ENCODE data around the gene LSM3. TPM values are rescaled to one million over a fixed set of nuclear protein-coding genes. Genes with fewer than 3 reads are reported as not detected.

The LSM3 gene
- total and polyA plus RNA-seq, 2 of the 4 experiments (the other 2 are of a cell fraction), result 3.4 to 11.5 TPM

GRCh38 chr3:14208977-14209394, 30.4 kb downstream of the LSM3 start:
- Histone ChIP-seq H4K5ac (ENCODE audit: low read depth, low read length) (peak overlapping the region; percentile 93), H2BK15ac (ENCODE audit: low read depth, low read length) (peak overlapping the region; percentile 80; the same call in 2 of the 3 replicates), H3K9me1 (ENCODE audit: insufficient read depth, low read length) (peaks cover 32% of the 10 kb centered on the region), H3K4ac (ENCODE audit: low read depth, low read length) (peak overlapping the region; percentile 99), H3K9me3 (ENCODE audit: control insufficient read depth, insufficient read depth, low read length) (no peaks in the 10 kb centered on the region), H3K4me3 (ENCODE audit: insufficient read depth, low read depth, low read length) (no peak overlapping the region), H3K36me3 (ENCODE audit: control insufficient read depth, insufficient read depth, low read length) (no peaks in the 10 kb centered on the region), H3K4me2 (ENCODE audit: low read depth, low read length) (peak overlapping the region; percentile 63), H2BK5ac (ENCODE audit: low read depth, low read length, poor library complexity, severe bottlenecking) (peak overlapping the region; percentile 97), H4K20me1 (ENCODE audit: insufficient read depth, low read length) (no peaks in the 10 kb centered on the region), H4K91ac (ENCODE audit: insufficient read depth, low read depth, low read length) (peak overlapping the region; percentile 98), H3K4me1 (ENCODE audit: control insufficient read depth, insufficient read depth, low read length) (peaks cover 40% of the 10 kb centered on the region), H4K8ac (ENCODE audit: low read depth in 2 of 2, low read length in 2 of 2) (peak overlapping the region; percentile 81 to 93), H3K79me1 (ENCODE audit: low read depth in 1 of 2, low read length in 2 of 2) (no peaks in the 10 kb centered on the region), H3K9ac (ENCODE audit: low read depth, low read length) (peak overlapping the region; percentile 47; the same call in 1 of the 2 replicates), H3K18ac (ENCODE audit: low read depth, low read length) (peak overlapping the region; percentile 97), H3K56ac (ENCODE audit: extremely low read depth, insufficient read depth, low read length) (peak overlapping the region; percentile 93; the same call in 1 of the 2 replicates), H3K23ac (ENCODE audit: low read depth, low read length) (peak overlapping the region; percentile 90), H2BK120ac (ENCODE audit: low read depth, low read length) (peak overlapping the region; percentile 99), H3K27me3 (ENCODE audit: control insufficient read depth, insufficient read depth, low read length) (no peaks in the 10 kb centered on the region), H2AK9ac (replicated peaks; ENCODE audit: low read depth, low read length, poor library complexity) (peak overlapping the region; percentile 53), H3K14ac (replicated peaks; ENCODE audit: low read depth, low read length) (peak overlapping the region; percentile 88), H3K27ac (ENCODE audit: insufficient read depth, low read length) (peak overlapping the region; percentile 99), H2AK5ac (ENCODE audit: low read depth, low read length) (peak overlapping the region; percentile 90), H2BK20ac (ENCODE audit: low read depth, low read length) (peak overlapping the region; percentile 99), H2AFZ (replicated peaks; ENCODE audit: low read length, poor library complexity) (peak overlapping the region; percentile 80)
- peak; percentile 85 for DNase-seq
- no peak for TF ChIP-seq POLR2A (IDR thresholded peaks at IDR 0.05; ENCODE audit: low read depth, low read length)
- TF ChIP-seq MAZ (IDR thresholded peaks at IDR 0.05; ENCODE audit: borderline replicate concordance, low read depth, low read length), result no peak
- TF ChIP-seq CHD1 (IDR thresholded peaks at IDR 0.05; ENCODE audit: low read depth, low read length), result no peak
- TF ChIP-seq ELK1 (IDR thresholded peaks at IDR 0.05; ENCODE audit: borderline replicate concordance, low read depth, low read length), result no peak
- no peak for TF ChIP-seq MXI1 (IDR thresholded peaks at IDR 0.05; ENCODE audit: borderline replicate concordance, low read depth, low read length)
- TF ChIP-seq USF2 (IDR thresholded peaks at IDR 0.05; ENCODE audit: low read depth, low read length), result no peak
- no peak for TF ChIP-seq MAFK (IDR thresholded peaks at IDR 0.05; ENCODE audit: low read depth, low read length)
- no peak for TF ChIP-seq CEBPB (IDR thresholded peaks at IDR 0.05; ENCODE audit: low read depth, low read length)
- TF ChIP-seq RAD21 (IDR thresholded peaks at IDR 0.05; ENCODE audit: low read length), result no peak
- no peak for TF ChIP-seq BHLHE40 (IDR thresholded peaks at IDR 0.05; ENCODE audit: low read depth, low read length)
- TF ChIP-seq CTCF (conservative IDR thresholded peaks at IDR 0.05; ENCODE audit: low read depth, low read length), result no peak
- TF ChIP-seq FOS (IDR thresholded peaks at IDR 0.05; ENCODE audit: low read depth, low read length), result no peak
- no peak for TF ChIP-seq RCOR1 (IDR thresholded peaks at IDR 0.05; ENCODE audit: insufficient replicate concordance, low read length)
- no peak for TF ChIP-seq RFX5 (IDR thresholded peaks at IDR 0.05; ENCODE audit: low read depth, low read length)
- TF ChIP-seq SMC3 (IDR thresholded peaks at IDR 0.05; ENCODE audit: low read depth, low read length), result no peak
- TF ChIP-seq NFE2L2 (IDR thresholded peaks at IDR 0.05; ENCODE audit: low read depth, low read length), result no peak
- ChIA-PET CTCF (no interaction called here), POLR2A (ENCODE audit: unreplicated experiment) (no interaction called here)
- intact Hi-C loops (cut with micrococcal nuclease), result no loop called here
- in situ Hi-C loops (cut with MboI; ENCODE audit: low sequenced_read_pairs), result loop anchor here (10.0 kb wide), 1 partner anchor 336 kb away; the partner anchor contains the start of gene GRIP2
- WGBS, 2 experiments (ENCODE audit: extremely low coverage in 2 of 2, insufficient read length in 1 of 2), result 20% methylated on average over 1 of the region's 5 CpGs; no CpG with 5 or more reads in 1 of the 2 experiments
- dilution Hi-C loops (cut with HindIII; ENCODE audit: low sequenced_read_pairs, unreplicated experiment), result no loop called here
- peak; percentile 42 for ATAC-seq (ENCODE audit: low read depth)
- BruUV-seq (replicated peaks), result no TSS peak
